Progenitor cell of endocrine pancreas (in vitro differentiated cells): ENCODE data around the gene ROBO2. TPM values are rescaled to one million over a fixed set of nuclear protein-coding genes. Genes with fewer than 3 reads are reported as not detected.

Source experiments
- DNase-seq: peaks from one replicate; pipeline ENCODE4 v3.0.0; 2021; ENCODE audit warnings: low spot score; ENCODE audit not compliant: unreplicated experiment
- H3K27ac Mint-ChIP-seq: 2 replicates; pipeline ENCODE4 v1.8.0; 2021; ENCODE audit warnings: mild to moderate bottlenecking, moderate library complexity, mixed read lengths
- H3K27me3 Mint-ChIP-seq: 2 replicates; pipeline ENCODE4 v1.8.0; 2021; ENCODE audit warnings: mixed read lengths
- H3K36me3 Mint-ChIP-seq: 2 replicates; pipeline ENCODE4 v1.8.0; 2022; ENCODE audit warnings: mixed read lengths; ENCODE audit not compliant: insufficient read depth
- H3K4me1 Mint-ChIP-seq: 2 replicates; pipeline ENCODE4 v1.8.0; 2021; ENCODE audit warnings: low read depth, mixed read lengths
- H3K4me3 Mint-ChIP-seq: 2 replicates; pipeline ENCODE4 v1.8.0; 2021; ENCODE audit warnings: low read depth, mild to moderate bottlenecking, moderate library complexity, mixed read lengths
- H3K9me3 Mint-ChIP-seq: 2 replicates; pipeline ENCODE4 v1.8.0; 2021; ENCODE audit warnings: low read depth, mixed read lengths
- CTCF ChIP-seq: fragments of 200-600 bp; sonication (generic); IDR thresholded peaks from one replicate; pipeline ENCODE4 v1.5.0; 2021; ENCODE audit warnings: antibody characterized with exemption, mild to moderate bottlenecking; ENCODE audit not compliant: unreplicated experiment
- total RNA-seq: library from RNA; stranded (reverse); gene quantifications from 2 replicates; pipeline ENCODE4 v1.2.1, GENCODE V29; 2021

Gene ROBO2
- total RNA-seq, 1 donor from 2014 or later = 75.2 TPM

GRCh38 chr3:77059354-77059753 is 19.5 kb downstream of the ROBO2 start:
- Mint-ChIP-seq H3K27ac (peak overlapping the region; percentile 75), H3K4me3 (no peak overlapping the region), H3K27me3 (no peaks in the 10 kb centered on the region), H3K36me3 (peaks cover 42% of the 10 kb centered on the region), H3K9me3 (peaks cover 25% of the 10 kb centered on the region), H3K4me1 (peaks cover 3% of the 10 kb centered on the region)
- TF ChIP-seq CTCF = no peak
- no peak for DNase-seq

GRCh38 chr3:77063423-77063822 is 23.5 kb downstream of the ROBO2 start:
- no peak for DNase-seq
- H3K9me3 Mint-ChIP-seq = peaks cover 25% of the 10 kb centered on the region
- peaks cover 39% of the 10 kb centered on the region for H3K36me3 Mint-ChIP-seq
- no peaks in the 10 kb centered on the region for H3K27me3 Mint-ChIP-seq
- H3K4me1 Mint-ChIP-seq = peaks cover 30% of the 10 kb centered on the region
- H3K27ac Mint-ChIP-seq = peak overlapping the region; percentile 76
- no peak for TF ChIP-seq CTCF
- H3K4me3 Mint-ChIP-seq = no peak overlapping the region

GRCh38 chr3:77065750-77066149 is 25.9 kb downstream of the ROBO2 start:
- Mint-ChIP-seq H3K9me3 (peaks cover 16% of the 10 kb centered on the region), H3K4me3 (no peak overlapping the region), H3K27ac (peak overlapping the region; percentile 62), H3K4me1 (peaks cover 36% of the 10 kb centered on the region), H3K27me3 (no peaks in the 10 kb centered on the region), H3K36me3 (peaks cover 24% of the 10 kb centered on the region)
- no peak for TF ChIP-seq CTCF
- DNase-seq = no peak

- Mint-ChIP-seq H3K4me3 (no peak overlapping the region), H3K27ac (no peak overlapping the region), H3K4me1 (peaks cover 41% of the 10 kb centered on the region), H3K27me3 (no peaks in the 10 kb centered on the region), H3K36me3 (peaks cover 19% of the 10 kb centered on the region), H3K9me3 (peaks cover 13% of the 10 kb centered on the region)
- no peak for DNase-seq
- TF ChIP-seq CTCF = no peak
Measured at GRCh38 chr3:77066829-77067228, 26.9 kb downstream of the ROBO2 start.

GRCh38 chr3:77068808-77069207 is 28.9 kb downstream of the ROBO2 start:
- no peak for TF ChIP-seq CTCF
- H3K4me3 Mint-ChIP-seq = no peak overlapping the region
- H3K4me1 Mint-ChIP-seq = peaks cover 57% of the 10 kb centered on the region
- H3K9me3 Mint-ChIP-seq = peaks cover under 1% of the 10 kb centered on the region
- H3K27me3 Mint-ChIP-seq = no peaks in the 10 kb centered on the region
- H3K36me3 Mint-ChIP-seq = peaks cover under 1% of the 10 kb centered on the region
- DNase-seq = no peak
- H3K27ac Mint-ChIP-seq = no peak overlapping the region
